Tibial nerve (tissue), 4 donors: ENCODE measurements around the gene VAMP4. TPM values are rescaled to one million over a fixed set of nuclear protein-coding genes. Genes with fewer than 3 reads are reported as not detected.

Experiments used
- DNase-seq, 2 donors: peaks; one replicate each; pipeline ENCODE4 v3.0.0-alpha.2; 2019; ENCODE audit warnings: low spot score in 2 of 2
- H3K27ac ChIP-seq, 4 donors: fragments of 200-600 bp; sonication (generic) in 3 of 4; one replicate each; pipeline ENCODE4 v1.5.1; 2017 to 2019; ENCODE audit warnings: mild to moderate bottlenecking in 1 of 4
- H3K27me3 ChIP-seq, 2 donors: fragments of 200-600 bp; sonication (generic) in 1 of 2; one replicate each; pipeline versions ENCODE4 v1.5.1 to v1.6.0; 2017 to 2019
- H3K36me3 ChIP-seq, 3 donors: fragments of 200-600 bp; sonication (generic); one replicate each; pipeline ENCODE4 v1.5.1; 2018 to 2019
- H3K4me1 ChIP-seq, 4 donors: fragments of 200-600 bp; sonication (generic) in 3 of 4; one replicate each; pipeline ENCODE4 v1.5.1; 2017 to 2019
- H3K4me3 ChIP-seq, 4 donors: fragments of 200-600 bp; sonication (generic) in 3 of 4; one replicate each; pipeline ENCODE4 v1.5.1; 2017 to 2019; ENCODE audit warnings: mild to moderate bottlenecking in 1 of 4, moderate library complexity in 1 of 4
- H3K9me3 ChIP-seq, 4 donors: fragments of 200-600 bp; sonication (generic) in 3 of 4; one replicate each; pipeline ENCODE4 v1.5.1; 2017 to 2019
- CTCF ChIP-seq, 5 experiments: fragments of 200-600 bp in 3 of 5; fragments of 450-650 bp in 2 of 5; sonication (generic) in 3 of 5; IDR thresholded peaks; one replicate each; pipeline ENCODE4 v1.5.1; 2016 to 2019; ENCODE audit warnings: antibody characterized with exemption in 5 of 5, mild to moderate bottlenecking in 3 of 5, moderate library complexity in 2 of 5
- EP300 ChIP-seq, 2 donors: sonication (generic); formaldehyde crosslinking; IDR thresholded peaks; one replicate each; pipeline ENCODE4 v1.6.1; 2017; ENCODE audit warnings: antibody characterized with exemption in 2 of 2, mild to moderate bottlenecking in 1 of 2
- POLR2A ChIP-seq, 2 donors: fragments of 450-650 bp; IDR thresholded peaks; one replicate each; pipeline ENCODE4 v1.6.1; 2017; ENCODE audit warnings: antibody characterized with exemption in 2 of 2, mild to moderate bottlenecking in 2 of 2, moderate library complexity in 2 of 2
- WGBS, 2 donors: methylation state at CpG; one replicate each; pipeline ENCODE4 v1.1.5; 2018; 5-methylcytosine and 5-hydroxymethylcytosine counted together
- total RNA-seq, 4 donors: library from RNA; depleted of rRNA; stranded (reverse); fragments of >200 nt; gene quantifications; one replicate each; pipeline ENCODE4 v1.1.0, GENCODE V29; 2016

VAMP4 gene
- total RNA-seq, 4 donors from 2014 or later = 13.8 to 25.6 (median 16.7) TPM

DNA sequence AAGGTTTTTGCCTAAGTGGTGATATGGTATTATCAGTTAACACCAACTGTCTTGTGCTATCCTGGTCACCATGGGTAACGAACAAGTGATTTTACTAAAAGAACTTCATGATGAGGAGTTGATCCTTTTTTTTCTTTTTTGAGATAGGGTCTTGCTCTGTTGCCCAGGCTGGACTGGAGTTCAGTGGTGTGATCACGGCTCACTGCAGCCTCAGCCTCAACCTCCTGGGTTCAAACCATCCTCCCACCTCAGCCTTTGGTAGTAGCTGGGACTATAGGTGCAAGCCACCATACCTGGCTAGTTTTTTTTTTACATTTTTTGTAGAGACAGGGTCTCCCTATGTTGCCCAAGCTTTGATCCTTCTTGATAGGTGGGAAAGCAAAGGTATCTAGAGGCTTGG lies 44.7 kb upstream of the VAMP4 start:
- Histone ChIP-seq H3K27ac (no peak overlapping the region), H3K4me1 (peaks cover 0 to 45% (median 6%) of the 10 kb centered on the region in 4 donors), H3K27me3 (no peaks in the 10 kb centered on the region), H3K4me3 (no peak overlapping the region), H3K9me3 (no peaks in the 10 kb centered on the region), H3K36me3 (peaks cover 5 to 82% (median 26%) of the 10 kb centered on the region in 3 donors)
- TF ChIP-seq POLR2A (IDR thresholded peaks at IDR 0.05) (no peak), CTCF (IDR thresholded peaks at IDR 0.05) (no peak), EP300 (IDR thresholded peaks at IDR 0.05) (no peak)
- no peak for DNase-seq
- 95 to 96% methylated on average over 2 of the region's 2 CpGs for WGBS, 2 donors

DNA sequence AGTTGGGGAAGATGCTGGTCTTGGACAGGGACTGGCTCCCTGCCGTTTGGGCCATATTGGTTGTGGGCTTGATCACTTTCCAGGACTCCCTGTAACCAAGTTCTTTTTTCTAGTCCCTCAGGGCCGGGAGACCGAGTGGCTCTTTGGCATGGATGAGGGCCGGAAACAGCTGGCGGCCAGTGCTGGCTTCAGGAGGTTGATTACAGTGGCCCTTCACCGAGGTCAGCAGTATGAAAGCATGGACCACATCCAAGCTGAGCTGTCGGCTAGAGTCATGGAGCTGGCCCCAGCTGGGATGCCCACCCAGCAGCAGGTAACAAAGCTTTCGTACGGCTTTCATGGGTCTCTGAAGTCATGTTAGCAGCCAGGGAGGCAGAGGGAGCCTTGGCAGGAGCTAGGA lies 43.9 kb upstream of the VAMP4 start:
- no peak overlapping the region for H3K4me3 ChIP-seq
- no peaks in the 10 kb centered on the region for H3K9me3 ChIP-seq
- H3K27ac ChIP-seq = no peak overlapping the region
- no peaks in the 10 kb centered on the region for H3K27me3 ChIP-seq
- DNase-seq = no peak
- peaks cover 5 to 75% (median 20%) of the 10 kb centered on the region in 3 donors for H3K36me3 ChIP-seq
- peaks cover 0 to 45% (median 6%) of the 10 kb centered on the region in 4 donors for H3K4me1 ChIP-seq
- TF ChIP-seq POLR2A (IDR thresholded peaks at IDR 0.05) = no peak
- no peak for TF ChIP-seq EP300 (IDR thresholded peaks at IDR 0.05)
- no peak for TF ChIP-seq CTCF (IDR thresholded peaks at IDR 0.05)
- WGBS, 2 donors = 78 to 82% methylated on average over 9 of the region's 9 CpGs

GRCh38 chr1:171784784-171785183 lies 42.9 kb upstream of the VAMP4 start:
- Histone ChIP-seq H3K4me1 (peaks cover 0 to 52% (median 6%) of the 10 kb centered on the region in 4 donors), H3K9me3 (no peaks in the 10 kb centered on the region), H3K27me3 (no peaks in the 10 kb centered on the region), H3K36me3 (peaks cover 5 to 65% (median 20%) of the 10 kb centered on the region in 3 donors), H3K27ac (no peak overlapping the region), H3K4me3 (no peak overlapping the region)
- TF ChIP-seq CTCF (IDR thresholded peaks at IDR 0.05) = no peak
- TF ChIP-seq POLR2A (IDR thresholded peaks at IDR 0.05) = no peak
- no peak for TF ChIP-seq EP300 (IDR thresholded peaks at IDR 0.05)
- no peak for DNase-seq

GRCh38 chr1:171783816-171784530 lies 42.1 kb upstream of the VAMP4 start:
- H3K9me3 ChIP-seq = no peaks in the 10 kb centered on the region
- no peak overlapping the region for H3K4me3 ChIP-seq
- no peaks in the 10 kb centered on the region for H3K27me3 ChIP-seq
- no peak for TF ChIP-seq CTCF (IDR thresholded peaks at IDR 0.05)
- TF ChIP-seq EP300 (IDR thresholded peaks at IDR 0.05) = no peak
- TF ChIP-seq POLR2A (IDR thresholded peaks at IDR 0.05) = no peak
- WGBS, 2 donors = 94 to 95% methylated on average over 10 to 25 of the region's 25 CpGs
- peaks cover 5 to 57% (median 20%) of the 10 kb centered on the region in 3 donors for H3K36me3 ChIP-seq
- H3K4me1 ChIP-seq = peaks cover 0 to 52% (median 6%) of the 10 kb centered on the region in 4 donors
- H3K27ac ChIP-seq = no peak overlapping the region
- no peak for DNase-seq

- 1% methylated on average over 57 of the region's 57 CpGs for WGBS, 2 donors
- peaks cover 0 to 44% (median 6%) of the 10 kb centered on the region in 4 donors for H3K4me1 ChIP-seq
Observed at GRCh38 chr1:171781176-171781875, 39.5 kb upstream of the VAMP4 start, which contains the start of gene METTL13. TSS of gene METTL13 (plus strand) at chr1:171781660. CDS start at chr1:171781968, 308 bp downstream.

More at GRCh38 chr1:171781176-171781875, 39.5 kb upstream of the VAMP4 start, which contains the start of gene METTL13:
- TF ChIP-seq EP300 (IDR thresholded peaks at IDR 0.05) = peak; percentile 89 to 98
- peak; percentile 92 to 97 for TF ChIP-seq POLR2A (IDR thresholded peaks at IDR 0.05)
- TF ChIP-seq CTCF (IDR thresholded peaks at IDR 0.05) = peak in 3 of 5 experiments; percentile 7 to 43 (median 20)
- peaks cover 5 to 30% (median 10%) of the 10 kb centered on the region in 3 donors for H3K36me3 ChIP-seq
- H3K9me3 ChIP-seq = no peaks in the 10 kb centered on the region
- H3K4me3 ChIP-seq = peak within 1 kb of the TSS; percentile 53 to 75 (median 66)
- peak; percentile 96 for DNase-seq
- no peaks in the 10 kb centered on the region for H3K27me3 ChIP-seq
- H3K27ac ChIP-seq = peak within 1 kb of the TSS; percentile 71 to 91 (median 85)
